ENCODE results near the gene PRR12.
A peak's percentile ranks its signal among the peaks of the same experiment; 100 is the strongest.

Gene PRR12

GRCh38 chr19:49657493-49658138 is 66.6 kb downstream of the PRR12 start:
- peaks cover 97% of the 10 kb centered on the region for H3K36me3 ChIP-seq (ENCODE audit: insufficient read depth, low read depth, low read length)
- no peak overlapping the region for H3K4me3 ChIP-seq (ENCODE audit: low read length)
- H3K4me1 ChIP-seq (ENCODE audit: insufficient read depth, low read length), result no peaks in the 10 kb centered on the region
- H3K27me3 ChIP-seq (ENCODE audit: insufficient read depth, low read length), result no peaks in the 10 kb centered on the region
- H3K9ac ChIP-seq (ENCODE audit: low read depth, low read length), result no peak overlapping the region
- no peak overlapping the region for H3K27ac ChIP-seq (ENCODE audit: low read length)
- H3K9me3 ChIP-seq (ENCODE audit: insufficient read depth, low read depth, low read length), result peaks cover 10% of the 10 kb centered on the region

GRCh38 chr19:49658139-49658517 is 67.1 kb downstream of the PRR12 start:
- H3K36me3 ChIP-seq (ENCODE audit: insufficient read depth, low read depth, low read length), result peaks cover 97% of the 10 kb centered on the region
- no peak overlapping the region for H3K4me3 ChIP-seq (ENCODE audit: low read length)
- H3K4me1 ChIP-seq (ENCODE audit: insufficient read depth, low read length), result no peaks in the 10 kb centered on the region
- no peaks in the 10 kb centered on the region for H3K27me3 ChIP-seq (ENCODE audit: insufficient read depth, low read length)
- peaks cover 10% of the 10 kb centered on the region for H3K9me3 ChIP-seq (ENCODE audit: insufficient read depth, low read depth, low read length)
- H3K27ac ChIP-seq (ENCODE audit: low read length), result no peak overlapping the region
- no peak overlapping the region for H3K9ac ChIP-seq (ENCODE audit: low read depth, low read length)

- Histone ChIP-seq H3K27ac (ENCODE audit: low read length) (no peak overlapping the region), H3K4me1 (ENCODE audit: insufficient read depth, low read length) (no peaks in the 10 kb centered on the region), H3K36me3 (ENCODE audit: insufficient read depth, low read depth, low read length) (peaks cover 93% of the 10 kb centered on the region)
These were observed 67.8 kb downstream of the PRR12 start for GRCh38 chr19:49658566-49659442.

GRCh38 chr19:49660338-49660961 is 69.5 kb downstream of the PRR12 start:
- H3K27ac ChIP-seq (ENCODE audit: low read length), result no peak overlapping the region
- no peak overlapping the region for H3K4me3 ChIP-seq (ENCODE audit: low read length)
- peaks cover 10% of the 10 kb centered on the region for H3K9me3 ChIP-seq (ENCODE audit: insufficient read depth, low read depth, low read length)
- peaks cover 77% of the 10 kb centered on the region for H3K36me3 ChIP-seq (ENCODE audit: insufficient read depth, low read depth, low read length)
- H3K4me1 ChIP-seq (ENCODE audit: insufficient read depth, low read length), result no peaks in the 10 kb centered on the region
- no peak overlapping the region for H3K9ac ChIP-seq (ENCODE audit: low read depth, low read length)
- H3K27me3 ChIP-seq (ENCODE audit: insufficient read depth, low read length), result no peaks in the 10 kb centered on the region

More at GRCh38 chr19:49658566-49659442, 67.8 kb downstream of the PRR12 start:
- Histone ChIP-seq H3K9me3 (ENCODE audit: insufficient read depth, low read depth, low read length) (peaks cover 10% of the 10 kb centered on the region), H3K4me3 (ENCODE audit: low read length) (no peak overlapping the region), H3K27me3 (ENCODE audit: insufficient read depth, low read length) (no peaks in the 10 kb centered on the region), H3K9ac (ENCODE audit: low read depth, low read length) (no peak overlapping the region)

- peaks cover 10% of the 10 kb centered on the region for H3K9me3 ChIP-seq (ENCODE audit: insufficient read depth, low read depth, low read length)
- no peaks in the 10 kb centered on the region for H3K27me3 ChIP-seq (ENCODE audit: insufficient read depth, low read length)
- no peak overlapping the region for H3K27ac ChIP-seq (ENCODE audit: low read length)
- H3K36me3 ChIP-seq (ENCODE audit: insufficient read depth, low read depth, low read length), result peaks cover 62% of the 10 kb centered on the region
- H3K4me1 ChIP-seq (ENCODE audit: insufficient read depth, low read length), result no peaks in the 10 kb centered on the region; the same call in 1 of the 2 replicates
- no peak overlapping the region for H3K4me3 ChIP-seq (ENCODE audit: low read length)
- no peak overlapping the region for H3K9ac ChIP-seq (ENCODE audit: low read depth, low read length)
These were observed 71.0 kb downstream of the PRR12 start for GRCh38 chr19:49662011-49662410.

GRCh38 chr19:49663224-49663623 is 72.2 kb downstream of the PRR12 start:
- Histone ChIP-seq H3K4me1 (ENCODE audit: insufficient read depth, low read length) (no peaks in the 10 kb centered on the region; the same call in 1 of the 2 replicates), H3K27ac (ENCODE audit: low read length) (no peak overlapping the region), H3K4me3 (ENCODE audit: low read length) (no peak overlapping the region)

GRCh38 chr19:49664171-49665035 is 73.4 kb downstream of the PRR12 start:
- H3K27me3 ChIP-seq (ENCODE audit: insufficient read depth, low read length), result no peaks in the 10 kb centered on the region
- peak overlapping the region; percentile 88 for H3K4me3 ChIP-seq (ENCODE audit: low read length)
- peaks cover 55% of the 10 kb centered on the region for H3K36me3 ChIP-seq (ENCODE audit: insufficient read depth, low read depth, low read length)
- peak overlapping the region; percentile 91 for H3K9ac ChIP-seq (ENCODE audit: low read depth, low read length)
- peaks cover 10% of the 10 kb centered on the region for H3K9me3 ChIP-seq (ENCODE audit: insufficient read depth, low read depth, low read length)
- H3K4me1 ChIP-seq (ENCODE audit: insufficient read depth, low read length), result no peaks in the 10 kb centered on the region; the same call in 1 of the 2 replicates
- H3K27ac ChIP-seq (ENCODE audit: low read length), result peak overlapping the region; percentile 72

More at GRCh38 chr19:49663224-49663623, 72.2 kb downstream of the PRR12 start:
- Histone ChIP-seq H3K27me3 (ENCODE audit: insufficient read depth, low read length) (no peaks in the 10 kb centered on the region), H3K36me3 (ENCODE audit: insufficient read depth, low read depth, low read length) (peaks cover 59% of the 10 kb centered on the region), H3K9ac (ENCODE audit: low read depth, low read length) (no peak overlapping the region; the same call in 1 of the 2 replicates), H3K9me3 (ENCODE audit: insufficient read depth, low read depth, low read length) (peaks cover 10% of the 10 kb centered on the region)

- Histone ChIP-seq H3K27me3 (ENCODE audit: insufficient read depth, low read length) (no peaks in the 10 kb centered on the region), H3K36me3 (ENCODE audit: insufficient read depth, low read depth, low read length) (peaks cover 54% of the 10 kb centered on the region)
These were observed 74.0 kb downstream of the PRR12 start for GRCh38 chr19:49665036-49665350.

GRCh38 chr19:49665351-49666119 is 74.6 kb downstream of the PRR12 start, which contains the start of the genes BCL2L12 and IRF3:
BCL2L12 (plus strand) TSS chr19:49665933; CDS start chr19:49666693, 760 bp downstream.
IRF3 (minus strand) TSS chr19:49665857; CDS start chr19:49664838, 1,019 bp downstream.
- H3K9ac ChIP-seq (ENCODE audit: low read depth, low read length), result peak within 1 kb of the TSS; percentile 91
- H3K36me3 ChIP-seq (ENCODE audit: insufficient read depth, low read depth, low read length), result peaks cover 54% of the 10 kb centered on the region
- no peaks in the 10 kb centered on the region; the same call in 1 of the 2 replicates for H3K4me1 ChIP-seq (ENCODE audit: insufficient read depth, low read length)
- H3K27me3 ChIP-seq (ENCODE audit: insufficient read depth, low read length), result no peaks in the 10 kb centered on the region
- H3K4me3 ChIP-seq (ENCODE audit: low read length), result peak within 1 kb of the TSS; percentile 88
- H3K9me3 ChIP-seq (ENCODE audit: insufficient read depth, low read depth, low read length), result peaks cover under 1% of the 10 kb centered on the region; the same call in 1 of the 2 replicates
- H3K27ac ChIP-seq (ENCODE audit: low read length), result peak within 1 kb of the TSS; percentile 72

More at GRCh38 chr19:49665036-49665350, 74.0 kb downstream of the PRR12 start:
- Histone ChIP-seq H3K9me3 (ENCODE audit: insufficient read depth, low read depth, low read length) (peaks cover 6% of the 10 kb centered on the region), H3K9ac (ENCODE audit: low read depth, low read length) (peak overlapping the region; percentile 91), H3K4me1 (ENCODE audit: insufficient read depth, low read length) (no peaks in the 10 kb centered on the region; the same call in 1 of the 2 replicates), H3K27ac (ENCODE audit: low read length) (peak overlapping the region; percentile 72), H3K4me3 (ENCODE audit: low read length) (peak overlapping the region; percentile 88)

GRCh38 chr19:49666120-49666444 is 75.1 kb downstream of the PRR12 start:
- Histone ChIP-seq H3K4me3 (ENCODE audit: low read length) (peak overlapping the region; percentile 88), H3K9ac (ENCODE audit: low read depth, low read length) (peak overlapping the region; percentile 91), H3K36me3 (ENCODE audit: insufficient read depth, low read depth, low read length) (peaks cover 53% of the 10 kb centered on the region), H3K9me3 (ENCODE audit: insufficient read depth, low read depth, low read length) (no peaks in the 10 kb centered on the region), H3K27ac (ENCODE audit: low read length) (no peak overlapping the region), H3K4me1 (ENCODE audit: insufficient read depth, low read length) (no peaks in the 10 kb centered on the region; the same call in 1 of the 2 replicates), H3K27me3 (ENCODE audit: insufficient read depth, low read length) (no peaks in the 10 kb centered on the region)

Data from iPS-20b (cell line).